HG03135 (cell line): ENCODE data around the gene BST2.

ENCODE experiments used
- ATAC-seq: cut with Tn5 transposase; IDR thresholded peaks from one replicate; pipeline ENCODE4 v1.9.1; 2021; ENCODE audit warnings: mild to moderate bottlenecking, moderate library complexity; ENCODE audit not compliant: unreplicated experiment

Gene BST2, protein sequence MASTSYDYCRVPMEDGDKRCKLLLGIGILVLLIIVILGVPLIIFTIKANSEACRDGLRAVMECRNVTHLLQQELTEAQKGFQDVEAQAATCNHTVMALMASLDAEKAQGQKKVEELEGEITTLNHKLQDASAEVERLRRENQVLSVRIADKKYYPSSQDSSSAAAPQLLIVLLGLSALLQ

DNA sequence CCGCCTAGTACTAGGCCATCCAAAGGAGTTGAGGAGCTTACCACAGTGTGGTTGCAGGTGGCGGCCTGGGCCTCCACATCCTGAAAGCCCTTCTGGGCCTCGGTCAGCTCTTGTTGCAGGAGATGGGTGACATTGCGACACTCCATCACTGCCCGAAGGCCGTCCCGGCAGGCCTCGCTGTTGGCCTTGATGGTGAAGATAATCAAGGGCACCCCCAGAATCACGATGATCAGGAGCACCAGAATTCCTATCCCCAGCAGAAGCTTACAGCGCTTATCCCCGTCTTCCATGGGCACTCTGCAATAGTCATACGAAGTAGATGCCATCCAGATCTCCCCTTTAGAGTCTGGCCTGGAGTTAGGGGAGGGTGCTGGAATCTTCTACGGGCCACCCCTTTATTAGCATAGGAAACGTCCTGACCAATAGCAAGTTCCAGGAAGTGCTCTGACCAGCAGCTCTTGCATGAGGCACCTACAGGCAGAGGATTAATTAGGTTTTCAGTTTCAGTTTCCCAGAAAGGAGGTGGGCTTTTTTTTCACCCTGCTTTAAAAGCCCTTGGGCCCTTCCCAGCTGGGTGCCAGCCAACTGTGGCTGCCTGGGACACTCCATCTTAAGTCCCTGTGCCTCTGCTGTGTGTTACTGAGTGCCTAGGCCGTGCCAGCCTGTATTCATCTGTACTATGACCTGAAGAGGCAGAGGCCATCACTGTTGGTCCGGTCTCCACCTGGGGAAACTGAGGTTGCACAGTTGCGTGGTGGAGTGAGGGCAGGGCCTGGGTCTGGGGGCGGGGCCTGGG, at the start of gene BST2:
TSS of gene BST2 (minus strand) at position 381 of the 796 bp plus-strand sequence. CDS start at position 326, 55 bp downstream.
- ATAC-seq = peak; percentile 74

DNA sequence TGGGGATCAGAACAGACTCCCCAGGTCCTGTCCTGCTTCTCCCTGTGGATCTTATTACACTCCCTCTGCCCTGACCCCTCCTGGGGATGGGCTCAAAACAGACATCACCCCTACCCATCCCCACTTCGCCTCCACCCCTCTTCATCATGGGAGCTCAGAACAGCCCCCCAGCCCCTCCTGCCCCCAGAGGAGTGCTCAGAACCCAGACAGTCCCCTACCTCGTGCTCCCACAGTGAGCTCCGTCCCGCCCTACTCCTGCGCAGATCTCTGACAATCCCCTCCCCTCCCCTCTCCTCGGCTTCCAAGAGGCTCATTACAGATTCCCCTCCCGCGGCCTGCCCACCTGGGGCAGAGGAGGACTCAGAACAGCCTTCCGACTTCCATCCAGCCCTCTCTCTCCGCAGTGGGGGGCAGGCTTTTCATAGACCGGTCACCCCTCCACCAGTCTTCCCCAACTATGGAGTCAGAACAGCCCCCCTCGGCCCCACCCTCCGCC, 49.2 kb upstream of the BST2 start:
- no peak for ATAC-seq

DNA sequence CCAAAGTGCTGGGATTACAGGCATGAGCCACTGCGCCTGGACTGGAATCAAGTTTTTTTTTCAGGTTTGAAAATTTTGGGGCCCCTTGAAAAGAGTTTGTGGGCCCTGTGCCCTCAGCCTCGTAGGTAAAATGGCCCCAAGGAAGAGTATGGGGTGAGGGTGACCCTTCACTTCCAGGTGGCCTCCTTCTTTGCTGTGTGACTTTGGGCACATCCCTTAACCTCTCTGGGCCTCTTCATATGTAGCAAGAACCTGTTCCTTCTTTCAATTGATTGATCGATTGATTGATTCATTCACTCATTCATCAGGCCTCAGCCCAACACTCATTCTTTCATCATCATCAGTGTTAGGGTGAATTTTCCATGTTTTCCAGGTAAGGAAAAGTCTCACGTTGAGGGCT, 46.4 kb upstream of the BST2 start:
- no peak for ATAC-seq

DNA sequence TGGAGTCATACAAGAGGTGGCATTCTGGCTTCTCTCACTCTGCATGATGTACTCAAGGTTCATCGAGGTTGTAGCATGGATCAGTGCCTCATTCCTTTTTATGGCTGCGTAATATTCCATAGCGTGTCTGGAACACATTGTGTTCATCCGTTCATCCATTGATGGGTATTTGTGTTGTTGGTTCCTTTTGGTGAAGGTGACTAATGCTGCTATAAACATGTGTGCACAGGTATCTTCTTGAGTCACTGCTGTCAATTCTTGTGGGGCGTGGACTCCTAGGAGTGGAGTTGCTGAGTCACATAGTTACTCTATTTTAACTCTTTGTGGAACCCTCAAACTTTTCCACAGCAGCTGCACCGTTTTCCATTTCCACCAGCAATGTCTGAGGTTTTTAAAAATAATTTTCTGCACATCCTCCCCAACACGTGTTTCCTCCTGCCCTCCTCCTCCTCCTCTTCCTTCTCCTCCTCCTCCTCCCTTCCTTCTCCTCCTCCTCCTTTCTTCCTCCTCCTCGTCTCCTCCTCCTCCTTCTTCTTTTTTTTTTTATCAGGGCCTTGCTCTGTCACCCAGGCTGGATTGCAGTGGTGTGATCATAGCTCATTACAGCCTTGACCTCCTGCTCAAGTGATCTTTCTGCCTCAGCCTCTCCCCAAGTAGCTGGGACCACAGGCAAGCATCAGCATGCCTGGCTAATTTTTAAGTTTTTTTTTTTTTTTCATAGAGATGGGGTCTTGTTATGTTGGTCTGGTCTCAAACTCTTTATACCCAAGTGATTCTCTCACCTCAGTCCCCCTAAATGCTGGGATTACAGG, 45.0 kb upstream of the BST2 start:
- ATAC-seq = no peak

DNA sequence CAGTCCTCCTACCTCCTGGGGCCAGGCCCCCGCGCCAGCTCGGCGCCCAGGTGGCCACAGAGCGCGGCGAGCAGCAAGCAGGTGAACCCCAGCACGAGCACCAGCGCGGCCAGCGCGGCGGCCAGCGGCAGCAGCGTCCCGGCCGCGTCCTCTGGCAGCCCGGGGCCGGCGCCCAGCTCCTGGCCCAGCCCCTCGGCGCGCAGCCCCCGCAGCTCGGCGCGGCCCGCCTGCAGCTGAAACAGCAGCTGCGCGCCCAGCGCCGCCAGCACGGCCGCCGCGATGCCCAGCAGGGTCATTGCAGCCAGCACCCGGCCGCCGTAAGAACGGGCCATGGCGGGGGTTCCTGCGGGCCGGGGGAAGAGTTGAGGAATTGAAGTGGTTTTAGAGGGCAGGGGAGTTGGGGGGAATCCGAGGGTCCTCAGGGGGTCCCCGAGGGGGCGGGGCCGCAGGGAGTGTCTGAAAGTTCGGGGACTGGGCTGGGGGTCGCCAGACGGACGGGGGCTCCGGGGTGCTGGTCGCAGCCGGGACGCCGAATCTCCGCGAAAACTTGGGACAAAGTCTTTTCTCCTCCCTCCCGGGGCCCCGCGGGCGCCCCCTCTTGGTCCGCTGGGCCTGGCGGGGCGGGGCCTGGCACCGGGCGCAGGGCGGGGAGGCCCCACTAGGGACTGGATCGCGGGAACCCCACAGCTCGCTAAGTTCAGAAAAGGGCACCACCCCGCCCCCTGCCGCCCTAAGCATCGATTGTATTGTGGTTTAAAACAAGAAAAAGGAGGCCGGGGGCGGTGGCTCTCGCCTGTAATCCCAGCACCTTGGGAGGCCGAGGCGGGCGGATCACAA, 42.9 kb upstream of the BST2 start, which contains the start of gene TMEM221:
TSS of gene TMEM221 (minus strand) at position 538 of the 837 bp plus-strand sequence. CDS start at position 332, 206 bp downstream.
- ATAC-seq = no peak

DNA sequence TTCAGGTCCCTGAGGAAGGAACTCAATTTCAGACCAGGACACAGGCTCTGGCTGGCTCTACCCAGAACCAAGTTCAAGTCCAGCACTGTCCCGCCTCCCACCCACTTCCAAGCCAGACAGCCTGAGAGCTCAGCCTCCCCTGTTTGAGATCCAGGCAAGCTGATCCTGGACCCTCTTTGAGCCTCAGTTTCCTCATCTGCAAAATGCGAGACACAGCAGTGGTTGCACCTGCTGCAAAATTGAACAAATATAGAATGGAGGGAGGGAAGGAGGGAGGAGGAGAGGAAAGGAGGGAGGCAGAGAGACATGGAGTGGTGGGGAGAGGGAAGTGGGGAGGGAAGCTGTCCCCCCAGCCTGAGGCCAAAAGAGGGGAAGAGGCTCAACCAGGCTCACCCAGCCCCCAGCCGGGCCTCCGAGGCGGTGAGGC, 42.3 kb upstream of the BST2 start:
- ATAC-seq = no peak

DNA sequence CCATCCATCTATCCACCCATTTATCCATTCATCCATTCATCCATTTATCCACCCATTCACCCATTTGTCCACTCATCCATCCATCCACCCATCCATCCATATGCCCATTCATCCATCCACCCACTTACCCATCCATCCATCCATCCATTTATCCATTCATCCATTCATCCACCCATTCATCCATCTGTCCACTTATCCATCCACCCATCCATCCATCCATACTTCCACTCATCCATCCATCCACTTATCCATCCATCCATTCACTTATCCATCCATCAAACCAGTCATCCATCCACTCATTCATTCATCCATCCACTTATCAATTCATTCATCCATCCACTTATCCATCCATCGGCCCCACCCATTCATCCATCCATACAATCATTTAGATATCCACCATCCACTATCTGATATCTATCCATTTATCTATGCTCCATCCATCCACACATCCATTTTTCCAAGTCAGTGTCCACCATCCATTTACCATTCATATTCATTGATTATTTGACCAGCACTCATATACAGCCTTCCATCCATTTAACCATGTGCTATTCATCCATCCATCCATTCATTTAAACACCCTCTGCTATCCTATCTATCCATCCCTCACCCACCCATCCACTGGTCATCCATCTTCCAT, 40.2 kb upstream of the BST2 start:
- no peak for ATAC-seq

DNA sequence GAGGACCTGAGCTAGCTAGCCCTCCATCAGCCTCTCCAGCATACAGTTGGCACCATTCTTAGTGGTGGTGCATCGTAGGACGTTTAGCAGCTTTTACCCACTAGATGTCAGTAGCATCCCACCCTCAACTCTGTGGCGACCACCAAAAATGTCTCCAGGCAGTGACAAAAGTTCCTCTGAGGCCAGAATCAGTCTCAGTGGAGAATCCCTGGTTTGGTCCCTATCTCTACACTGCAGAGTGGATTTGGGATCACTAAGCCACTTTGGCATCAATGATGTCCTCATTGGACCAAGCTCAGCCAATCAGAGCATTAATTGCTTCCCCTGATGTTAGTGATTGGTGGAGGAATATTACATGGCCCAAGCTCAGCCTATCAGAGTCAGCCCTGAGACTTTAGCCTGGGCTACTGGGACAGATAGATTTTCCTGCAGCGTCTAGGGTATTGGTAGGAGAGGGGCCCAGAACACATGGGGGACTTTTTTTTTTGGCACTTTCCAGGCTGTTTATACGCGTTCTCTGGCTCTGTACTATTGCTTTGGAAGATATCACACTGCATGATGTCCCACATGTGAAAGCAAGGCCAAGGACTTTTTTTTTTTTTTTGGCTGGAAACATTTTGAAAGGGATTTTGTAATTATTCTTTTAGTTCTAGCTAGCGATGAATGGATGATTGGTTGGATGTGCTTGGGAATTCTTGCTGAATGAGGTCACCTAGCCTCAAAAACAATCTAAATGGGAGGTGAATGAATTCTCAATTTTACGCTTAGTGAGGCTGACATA, 36.0 kb upstream of the BST2 start:
- ATAC-seq = no peak

DNA sequence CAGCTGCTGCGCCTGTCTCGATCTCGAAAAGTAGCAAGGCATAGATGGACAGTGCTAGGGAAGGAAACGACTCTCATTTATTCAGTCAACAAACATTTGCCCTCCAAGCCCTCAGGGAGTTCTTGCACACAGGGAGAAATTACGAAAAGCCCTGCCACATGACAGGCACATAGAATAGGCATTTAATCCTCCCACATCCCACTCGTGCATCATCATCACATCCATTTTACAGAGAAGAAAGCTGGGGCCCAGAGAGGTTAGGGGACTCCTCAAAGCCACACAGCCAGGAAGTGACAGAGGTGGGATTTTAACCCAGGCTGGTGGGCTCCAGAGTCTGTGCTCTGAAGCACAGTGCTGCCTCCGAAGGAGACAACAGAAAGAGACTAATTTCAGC, 31.4 kb upstream of the BST2 start:
- no peak for ATAC-seq

DNA sequence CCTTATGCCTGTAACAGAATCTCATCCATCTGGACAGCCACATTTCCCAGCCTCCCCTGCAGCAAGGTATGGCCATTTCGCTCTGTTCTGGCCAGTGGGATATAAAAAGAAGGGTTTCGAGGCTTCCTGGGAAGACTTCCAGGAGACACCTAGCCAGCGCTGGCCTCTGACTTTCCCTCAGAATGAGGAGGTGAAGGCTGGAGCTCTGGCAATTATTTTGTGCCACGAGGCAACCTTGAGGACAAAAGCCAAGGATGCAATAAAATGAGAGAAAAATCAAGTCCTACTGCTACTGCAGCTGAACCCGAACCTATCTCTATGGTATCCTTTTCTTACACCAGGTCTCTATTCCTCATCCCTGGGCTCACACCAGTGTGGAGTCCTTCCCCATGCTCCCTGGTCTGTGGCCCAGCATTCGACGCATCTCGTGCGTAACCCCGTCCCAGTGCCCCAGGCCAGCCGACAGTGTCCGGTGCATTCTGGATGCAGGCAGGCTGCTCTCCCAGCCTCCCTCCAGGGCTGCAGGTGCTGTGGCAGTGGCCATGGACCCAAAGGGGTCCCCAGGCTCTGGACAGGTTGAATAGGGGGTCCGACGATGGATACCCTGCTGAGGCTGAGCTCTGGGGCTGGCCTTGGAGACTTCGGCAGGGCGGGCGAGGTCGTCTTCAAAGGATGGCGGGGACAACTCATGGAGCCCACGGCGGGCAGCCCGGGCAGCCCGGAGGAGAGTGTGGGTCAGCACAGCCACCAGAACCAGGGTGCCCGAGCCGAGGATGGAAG, 30.9 kb upstream of the BST2 start:
- ATAC-seq = no peak

DNA sequence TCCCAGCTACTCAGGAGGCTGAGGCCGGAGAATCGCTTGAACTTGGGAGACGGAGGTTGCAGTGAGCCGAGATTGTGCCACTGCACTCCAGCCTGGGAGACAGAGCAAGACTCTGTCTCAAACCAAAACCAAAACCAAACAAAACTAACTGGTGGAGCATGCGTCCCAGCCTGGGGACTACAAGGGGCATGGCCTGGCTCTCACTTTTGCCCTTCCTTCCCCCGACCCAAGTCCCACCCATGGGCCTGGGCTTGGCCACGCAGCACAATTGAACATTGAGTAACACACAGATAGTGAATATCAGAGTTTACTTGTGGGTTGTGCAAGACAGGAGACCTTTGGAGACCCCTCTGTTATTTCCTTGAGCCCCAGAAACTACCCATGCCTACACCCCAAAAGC, 29.8 kb upstream of the BST2 start:
- ATAC-seq = no peak

DNA sequence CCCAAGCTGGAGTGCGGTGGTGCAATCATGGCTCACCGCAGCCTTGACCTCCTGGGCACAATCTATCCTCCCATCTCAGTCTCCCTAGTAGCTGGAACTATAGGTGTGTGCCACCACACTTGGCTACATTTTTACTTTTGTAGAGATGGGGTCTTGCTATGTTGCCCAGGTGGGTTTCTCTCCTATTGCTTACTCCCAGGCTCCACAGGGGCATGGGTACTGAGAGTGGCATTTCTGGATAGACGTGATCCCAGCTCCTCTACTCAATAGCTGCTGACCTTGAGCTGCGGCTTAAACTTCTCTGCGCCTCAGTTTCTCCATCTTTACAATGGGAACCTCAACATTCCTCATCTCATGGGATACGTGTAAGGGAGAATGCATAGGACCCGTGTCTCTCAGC, 26.0 kb upstream of the BST2 start:
- ATAC-seq = no peak

DNA sequence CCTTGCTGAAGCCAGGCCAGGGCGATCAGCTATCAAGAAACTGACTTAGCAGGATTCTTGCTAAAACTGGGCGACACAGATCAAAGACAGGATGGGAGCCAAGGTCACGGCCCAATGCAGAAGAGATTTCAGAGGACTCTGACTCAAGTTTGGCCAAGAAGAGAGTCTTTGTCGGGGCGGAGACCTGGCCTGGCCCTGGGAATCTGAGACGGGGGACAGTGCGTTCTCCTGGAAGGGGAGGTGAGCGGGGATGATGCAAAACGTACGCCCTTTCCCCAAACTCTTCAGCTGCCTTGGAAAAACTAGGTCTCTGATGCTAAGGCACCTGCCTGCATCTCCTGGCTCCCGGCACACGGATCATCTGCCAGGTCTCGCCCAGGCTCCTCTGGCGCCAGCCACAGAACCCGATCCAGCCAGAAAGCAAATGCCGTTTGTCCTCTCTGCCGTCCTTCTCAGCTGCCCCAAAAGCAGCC, 24.2 kb upstream of the BST2 start:
- no peak for ATAC-seq

DNA sequence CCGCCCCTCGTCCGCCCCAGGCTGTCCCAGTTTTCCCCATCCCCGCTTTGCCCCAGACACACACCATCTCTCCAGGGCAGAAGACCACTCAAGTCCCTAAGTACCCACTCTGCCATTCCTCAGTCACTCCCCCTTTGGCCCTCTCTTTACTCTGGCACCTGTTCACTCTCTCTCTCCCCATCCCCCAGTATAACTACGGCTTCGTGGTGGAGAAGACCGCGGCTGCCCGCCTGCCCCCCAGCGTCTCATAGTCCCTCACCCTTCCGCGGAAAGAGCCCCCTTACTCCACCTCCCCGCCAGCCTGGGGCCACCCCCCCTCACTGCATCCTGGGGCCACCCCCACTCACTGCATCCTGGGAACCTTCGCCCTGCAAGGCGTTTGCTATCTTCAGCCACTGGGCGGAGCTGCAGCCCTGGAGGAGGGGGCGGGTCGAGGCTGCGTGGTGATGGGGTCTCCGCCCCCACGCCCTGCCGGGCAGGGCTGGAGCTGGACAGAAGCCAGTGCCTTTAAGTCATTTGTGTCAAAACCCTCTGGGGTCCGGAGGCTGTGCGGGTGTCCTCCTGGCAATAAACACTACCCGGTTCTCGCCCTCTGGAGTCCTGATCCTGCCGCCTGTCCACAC, 19.4 kb upstream of the BST2 start:
- no peak for ATAC-seq

DNA sequence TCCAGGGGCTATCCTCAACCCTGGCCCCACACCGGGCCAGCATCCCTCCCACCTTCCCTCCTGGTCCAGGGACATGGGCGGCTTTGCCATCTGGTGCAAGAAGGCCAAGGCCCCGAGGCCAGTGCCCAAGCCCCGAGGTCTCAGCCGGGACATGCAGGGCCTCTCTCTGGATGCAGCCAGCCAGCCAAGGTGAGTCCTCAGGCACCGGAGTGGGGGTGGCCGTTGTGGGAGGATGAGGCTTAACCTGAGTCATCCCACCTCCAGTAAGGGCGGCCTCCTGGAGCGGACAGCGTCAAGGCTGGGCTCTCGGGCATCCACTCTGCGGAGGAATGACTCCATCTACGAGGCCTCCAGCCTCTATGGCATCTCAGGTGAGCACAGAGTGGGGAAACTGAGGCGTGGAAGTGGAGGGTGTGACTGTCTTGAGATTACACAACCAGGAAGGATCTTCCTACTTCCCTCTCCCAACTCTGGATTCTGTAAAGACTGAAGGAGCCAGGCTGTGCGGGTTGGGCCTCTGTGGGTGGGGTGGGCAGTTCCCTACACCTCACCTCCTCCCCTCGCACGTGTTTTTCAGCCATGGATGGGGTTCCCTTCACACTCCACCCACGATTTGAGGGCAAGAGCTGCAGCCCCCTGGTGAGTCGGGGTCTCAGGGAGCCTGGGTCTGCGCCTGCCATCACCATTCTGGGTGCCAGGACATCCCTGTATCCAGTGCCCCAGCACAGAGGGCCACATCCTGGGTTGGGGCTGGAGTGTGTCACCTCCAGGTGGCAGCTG, 18.2 kb upstream of the BST2 start:
- no peak for ATAC-seq

DNA sequence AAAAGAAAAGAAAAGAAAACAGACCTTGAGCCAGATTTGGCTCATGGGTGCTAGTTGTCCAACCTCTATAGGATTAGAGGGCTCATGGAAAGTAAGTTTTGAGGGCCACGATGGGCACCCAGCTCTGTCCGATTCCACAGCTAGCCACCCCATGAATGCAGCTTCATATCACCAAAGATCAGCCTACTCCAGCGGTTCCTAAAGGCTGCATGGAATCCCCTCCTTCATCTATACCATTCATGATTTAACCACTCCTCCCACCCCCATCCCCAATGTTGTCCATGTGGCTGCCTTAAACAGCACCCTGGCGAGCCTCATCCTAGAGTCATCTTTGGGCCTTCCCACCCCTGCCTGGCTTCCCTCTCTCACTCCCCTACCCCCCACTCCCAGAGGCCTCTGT, 16.5 kb upstream of the BST2 start:
- ATAC-seq = no peak

DNA sequence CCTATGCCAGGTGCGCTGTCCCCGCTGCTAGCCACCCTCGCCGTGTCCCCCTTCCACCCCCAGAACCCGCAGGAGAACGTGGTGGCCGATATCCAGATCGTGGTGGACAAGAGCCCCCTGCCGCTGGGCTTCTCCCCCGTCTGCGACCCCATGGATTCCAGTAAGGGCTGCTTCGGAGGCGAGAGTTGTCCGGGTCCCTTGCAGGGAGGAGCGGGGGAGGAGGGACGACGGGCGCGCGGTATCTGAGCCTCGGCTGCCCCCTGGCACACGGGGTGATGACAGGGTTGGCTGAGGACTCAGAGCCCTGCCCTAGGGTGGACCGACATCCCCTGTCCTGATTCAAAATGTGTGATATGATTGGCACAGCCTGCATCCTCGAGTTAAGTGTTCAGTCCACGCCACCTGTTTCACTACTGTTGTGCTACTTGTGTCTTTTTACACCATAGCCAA, 15.1 kb upstream of the BST2 start:
- no peak for ATAC-seq
